Suprapubic skin (tissue), 4 donors: Measurements from ENCODE around the gene TRAIP. TPM values are rescaled to one million over a fixed set of nuclear protein-coding genes. Genes with fewer than 3 reads are reported as not detected.

Experiments used
- DNase-seq, 2 donors: peaks; one replicate each; pipeline ENCODE4 v3.0.0-alpha.2; 2019; ENCODE audit warnings: low spot score in 2 of 2
- H3K27ac ChIP-seq: fragments of 200-600 bp; sonication (generic); one replicate; pipeline ENCODE4 v1.5.1; 2019
- H3K27me3 ChIP-seq: fragments of 200-600 bp; sonication (generic); one replicate; pipeline ENCODE4 v1.5.1; 2019
- H3K36me3 ChIP-seq: fragments of 200-600 bp; sonication (generic); one replicate; pipeline ENCODE4 v1.5.1; 2019
- H3K4me1 ChIP-seq: fragments of 200-600 bp; sonication (generic); one replicate; pipeline ENCODE4 v1.5.1; 2019
- H3K4me3 ChIP-seq: fragments of 200-600 bp; sonication (generic); one replicate; pipeline ENCODE4 v1.5.1; 2019; ENCODE audit warnings: mild to moderate bottlenecking
- H3K9me3 ChIP-seq: fragments of 200-600 bp; sonication (generic); one replicate; pipeline ENCODE4 v1.5.1; 2019
- EP300 ChIP-seq: sonication (generic); formaldehyde crosslinking; IDR thresholded peaks from one replicate; pipeline ENCODE4 v1.6.1; 2017; ENCODE audit warnings: antibody characterized with exemption
- POLR2A ChIP-seq, 2 donors: fragments of 450-650 bp; IDR thresholded peaks; one replicate each; pipeline ENCODE4 v1.6.1; 2017; ENCODE audit warnings: antibody characterized with exemption in 2 of 2, mild to moderate bottlenecking in 2 of 2, moderate library complexity in 2 of 2
- POLR2AphosphoS5 ChIP-seq, 3 donors: sonication (generic); formaldehyde crosslinking; IDR thresholded peaks; one replicate each; pipeline ENCODE4 v1.6.1; 2017; ENCODE audit warnings: antibody characterized with exemption in 3 of 3
- WGBS: methylation state at CpG from one replicate; pipeline ENCODE4 v1.1.5; 2018; 5-methylcytosine and 5-hydroxymethylcytosine counted together
- total RNA-seq, 4 donors: library from RNA; depleted of rRNA; stranded (reverse); fragments of >200 nt; gene quantifications; one replicate each; pipeline ENCODE4 v1.1.0, GENCODE V29; 2016
- TF ChIP-seq, protein P1 (sequence below), 2 donors: fragments of 200-600 bp in 1 of 2; fragments of 450-650 bp in 1 of 2; sonication (generic) in 1 of 2; IDR thresholded peaks; one replicate each; pipeline ENCODE4 v1.5.1; 2016 to 2019; ENCODE audit warnings: antibody characterized with exemption in 2 of 2, mild to moderate bottlenecking in 1 of 2, moderate library complexity in 1 of 2

TRAIP gene
- total RNA-seq, 4 donors from 2014 or later = 3.4 to 8.4 (median 4.7) TPM

DNA sequence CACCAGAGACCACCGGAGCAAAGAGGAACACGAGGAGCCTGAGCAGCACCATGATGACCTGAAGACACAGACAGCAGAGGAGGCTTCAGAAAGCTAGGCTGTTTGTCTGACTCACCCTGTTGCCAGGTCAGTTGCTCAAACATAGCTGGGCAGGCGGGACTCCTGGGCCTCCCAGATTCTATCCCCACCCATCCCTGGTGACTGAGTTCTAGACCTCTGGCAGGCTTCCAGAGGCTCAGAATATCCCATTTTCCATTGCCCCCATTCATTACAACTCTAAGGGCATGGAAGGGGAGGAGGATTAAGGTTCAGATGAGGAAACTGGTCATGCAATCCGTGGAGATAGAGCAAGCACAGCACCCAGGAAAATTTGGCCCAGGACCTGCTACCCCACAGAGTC is 56.6 kb downstream of the TRAIP start, which contains the start of gene CDHR4:
TSS of gene CDHR4 (minus strand) at position 113 of the 400 bp plus-strand sequence. CDS start at position 52, 61 bp downstream.
- Histone ChIP-seq H3K4me3 (no peak within 1 kb of the TSS), H3K36me3 (no peaks in the 10 kb centered on the region), H3K27me3 (no peaks in the 10 kb centered on the region), H3K27ac (no peak within 1 kb of the TSS), H3K4me1 (peaks cover 28% of the 10 kb centered on the region), H3K9me3 (no peaks in the 10 kb centered on the region)
- TF ChIP-seq POLR2A (IDR thresholded peaks at IDR 0.05) = no peak
- TF ChIP-seq POLR2AphosphoS5 (IDR thresholded peaks at IDR 0.05) = no peak
- TF ChIP-seq, protein P1, sequence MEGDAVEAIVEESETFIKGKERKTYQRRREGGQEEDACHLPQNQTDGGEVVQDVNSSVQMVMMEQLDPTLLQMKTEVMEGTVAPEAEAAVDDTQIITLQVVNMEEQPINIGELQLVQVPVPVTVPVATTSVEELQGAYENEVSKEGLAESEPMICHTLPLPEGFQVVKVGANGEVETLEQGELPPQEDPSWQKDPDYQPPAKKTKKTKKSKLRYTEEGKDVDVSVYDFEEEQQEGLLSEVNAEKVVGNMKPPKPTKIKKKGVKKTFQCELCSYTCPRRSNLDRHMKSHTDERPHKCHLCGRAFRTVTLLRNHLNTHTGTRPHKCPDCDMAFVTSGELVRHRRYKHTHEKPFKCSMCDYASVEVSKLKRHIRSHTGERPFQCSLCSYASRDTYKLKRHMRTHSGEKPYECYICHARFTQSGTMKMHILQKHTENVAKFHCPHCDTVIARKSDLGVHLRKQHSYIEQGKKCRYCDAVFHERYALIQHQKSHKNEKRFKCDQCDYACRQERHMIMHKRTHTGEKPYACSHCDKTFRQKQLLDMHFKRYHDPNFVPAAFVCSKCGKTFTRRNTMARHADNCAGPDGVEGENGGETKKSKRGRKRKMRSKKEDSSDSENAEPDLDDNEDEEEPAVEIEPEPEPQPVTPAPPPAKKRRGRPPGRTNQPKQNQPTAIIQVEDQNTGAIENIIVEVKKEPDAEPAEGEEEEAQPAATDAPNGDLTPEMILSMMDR (IDR thresholded peaks at IDR 0.05) = no peak
- no peak for TF ChIP-seq EP300
- no peak for DNase-seq
- 48% methylated on average over 4 of the region's 4 CpGs for WGBS

DNA sequence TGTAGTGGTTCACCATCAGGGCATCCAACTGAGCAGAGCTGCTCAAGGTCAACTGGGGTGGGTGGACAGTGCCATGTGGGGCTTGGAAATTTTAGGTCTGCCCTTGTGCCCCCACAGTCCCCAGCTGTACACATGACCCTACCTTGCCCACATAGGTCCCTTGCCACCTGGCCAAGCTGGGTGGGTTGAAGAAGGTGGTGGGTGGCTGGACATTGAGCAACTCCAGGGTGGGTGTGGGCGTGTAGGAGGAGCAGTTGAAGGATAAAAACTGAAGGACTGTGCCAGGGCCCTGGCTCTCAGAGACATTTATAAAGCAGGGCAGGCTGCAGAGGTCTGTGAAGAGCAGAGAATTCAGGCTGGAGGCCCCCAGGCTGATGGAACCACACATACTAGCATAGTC is 57.3 kb downstream of the TRAIP start:
- Histone ChIP-seq H3K36me3 (no peaks in the 10 kb centered on the region), H3K27me3 (no peaks in the 10 kb centered on the region), H3K4me1 (peaks cover 22% of the 10 kb centered on the region), H3K9me3 (no peaks in the 10 kb centered on the region), H3K4me3 (no peak overlapping the region), H3K27ac (no peak overlapping the region)
- DNase-seq = no peak
- WGBS = 94% methylated on average over 1 of the region's 1 CpG
- no peak for TF ChIP-seq EP300
- TF ChIP-seq, protein P1 (IDR thresholded peaks at IDR 0.05) = no peak
- TF ChIP-seq POLR2AphosphoS5 (IDR thresholded peaks at IDR 0.05) = no peak
- no peak for TF ChIP-seq POLR2A (IDR thresholded peaks at IDR 0.05)

DNA sequence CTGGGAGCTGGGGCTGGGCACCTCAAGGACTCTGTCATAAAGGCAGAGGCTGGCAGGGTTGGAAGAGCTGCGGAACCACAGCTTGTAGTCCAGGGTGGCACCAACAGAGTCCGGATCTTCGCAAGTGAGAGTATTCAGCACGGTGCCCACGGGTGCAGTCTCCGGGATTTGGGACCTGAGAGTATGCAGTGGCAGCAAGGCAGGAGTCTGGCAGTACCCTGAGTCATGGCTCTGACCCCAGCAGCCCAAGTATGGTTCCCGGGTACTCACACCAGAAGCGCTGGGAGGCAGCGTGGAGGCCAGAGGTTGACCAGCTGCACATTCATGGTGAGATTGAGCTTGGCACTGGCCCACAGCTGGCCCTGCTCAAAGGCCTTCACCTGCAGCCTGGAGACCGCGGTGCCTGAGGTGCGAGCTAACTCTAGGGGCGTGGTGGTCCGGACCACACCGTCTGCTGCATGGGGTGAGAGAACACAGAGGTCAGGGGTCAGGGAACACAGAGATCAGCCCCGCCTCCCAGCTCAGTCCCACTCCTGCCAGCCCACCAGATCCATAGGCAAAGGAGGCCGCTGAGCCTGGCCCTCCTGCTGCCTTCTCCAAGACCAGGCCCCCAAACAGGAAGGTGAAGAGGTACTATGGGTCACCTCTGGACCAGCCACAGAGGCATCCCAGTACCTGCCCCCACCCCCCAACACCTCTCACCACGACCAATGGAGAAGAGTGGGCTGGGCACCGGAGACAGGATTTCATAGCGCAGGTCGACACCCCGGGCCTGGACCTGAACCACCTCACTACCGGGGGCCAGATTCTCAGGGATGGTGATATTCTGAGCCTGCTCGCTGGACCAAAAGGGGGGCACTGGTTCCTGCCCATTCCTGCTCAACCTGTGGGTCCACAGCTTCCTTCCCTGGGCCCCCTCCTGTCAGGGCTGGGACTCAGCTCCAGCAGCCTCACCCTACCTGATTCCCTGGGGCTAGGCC is 61.1 kb downstream of the TRAIP start:
- Histone ChIP-seq H3K4me3 (no peak overlapping the region), H3K36me3 (no peaks in the 10 kb centered on the region), H3K27me3 (no peaks in the 10 kb centered on the region), H3K27ac (no peak overlapping the region), H3K9me3 (no peaks in the 10 kb centered on the region), H3K4me1 (peaks cover 8% of the 10 kb centered on the region)
- no CpG with 5 or more reads among the region's 24 CpGs for WGBS
- no peak for DNase-seq
- TF ChIP-seq, protein P1 (IDR thresholded peaks at IDR 0.05) = no peak
- TF ChIP-seq POLR2A (IDR thresholded peaks at IDR 0.05) (no peak), EP300 (no peak), POLR2AphosphoS5 (IDR thresholded peaks at IDR 0.05) (no peak)

DNA sequence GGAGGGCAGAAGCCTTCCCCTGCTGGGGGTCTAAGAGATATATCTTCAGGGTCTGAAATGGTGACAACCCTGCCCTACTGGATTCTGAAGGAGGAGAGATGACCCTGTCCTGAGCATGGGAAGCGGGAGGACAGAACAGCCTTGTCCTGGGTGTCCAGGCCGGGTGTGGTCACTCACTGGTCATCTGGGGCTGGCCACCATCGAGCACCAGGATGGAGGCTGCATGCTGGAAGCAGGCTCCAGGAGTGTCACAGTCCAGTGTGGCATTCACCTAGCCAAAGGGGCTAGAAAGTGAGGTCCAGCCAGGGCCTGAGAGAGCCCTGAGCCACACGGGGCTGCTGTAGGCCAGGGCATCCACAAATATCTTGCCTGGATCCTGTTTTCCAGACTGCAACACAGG is 61.9 kb downstream of the TRAIP start:
- Histone ChIP-seq H3K27me3 (no peaks in the 10 kb centered on the region), H3K4me1 (peaks cover 4% of the 10 kb centered on the region), H3K36me3 (no peaks in the 10 kb centered on the region), H3K27ac (no peak overlapping the region), H3K4me3 (no peak overlapping the region), H3K9me3 (no peaks in the 10 kb centered on the region)
- no peak for DNase-seq
- TF ChIP-seq, protein P1 (IDR thresholded peaks at IDR 0.05) = no peak
- TF ChIP-seq EP300 (no peak), POLR2A (IDR thresholded peaks at IDR 0.05) (no peak), POLR2AphosphoS5 (IDR thresholded peaks at IDR 0.05) (no peak)
- 72% methylated on average over 4 of the region's 4 CpGs for WGBS

DNA sequence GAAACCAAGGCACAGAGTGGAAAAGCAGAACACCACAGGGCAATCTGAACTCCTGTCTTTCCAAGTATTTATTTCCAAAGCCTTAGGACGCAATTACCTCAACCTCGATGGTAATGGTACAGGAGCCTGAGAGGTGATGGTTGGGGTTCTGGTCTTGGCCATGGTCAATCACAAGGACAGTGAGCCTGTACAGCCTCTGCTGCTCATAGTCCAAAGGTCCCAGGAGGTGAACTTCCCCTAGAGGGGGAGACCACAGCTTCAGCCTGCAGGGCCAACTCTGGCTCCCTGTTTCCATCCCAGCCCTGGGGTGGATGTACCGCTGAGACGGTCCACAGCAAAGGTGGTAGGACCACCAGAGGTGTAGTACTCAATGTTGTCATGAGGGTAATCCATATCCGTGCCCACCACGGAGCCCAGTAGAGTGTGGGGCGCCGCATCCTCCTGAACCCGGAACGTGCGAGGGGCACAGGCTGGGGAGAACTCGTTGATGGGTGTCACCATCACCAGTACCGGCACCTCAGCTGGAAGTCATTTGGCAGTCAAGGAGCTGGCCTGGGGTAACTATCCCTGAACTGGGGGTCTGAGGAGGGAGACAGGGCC is 62.8 kb downstream of the TRAIP start:
- no peak overlapping the region for H3K27ac ChIP-seq
- H3K9me3 ChIP-seq = no peaks in the 10 kb centered on the region
- TF ChIP-seq POLR2A (IDR thresholded peaks at IDR 0.05) (no peak), EP300 (no peak), POLR2AphosphoS5 (IDR thresholded peaks at IDR 0.05) (no peak)
- TF ChIP-seq, protein P1 (IDR thresholded peaks at IDR 0.05) = no peak
- H3K27me3 ChIP-seq = no peaks in the 10 kb centered on the region
- no peaks in the 10 kb centered on the region for H3K36me3 ChIP-seq
- DNase-seq = peak in 1 of 2 donors; percentile 10
- no peak overlapping the region for H3K4me3 ChIP-seq
- WGBS = 94% methylated on average over 6 of the region's 13 CpGs
- no peaks in the 10 kb centered on the region for H3K4me1 ChIP-seq
